Panc1 (cell line): ENCODE measurements around the gene SEBOX. TPM values are rescaled to one million over a fixed set of nuclear protein-coding genes. Genes with fewer than 3 reads are reported as not detected.

Experiments
- ATAC-seq: fragments of 200-7000 bp; cut with Tn5 transposase; 2 replicates; pipeline ENCODE4 v1.9.1; 2020; ENCODE audit warnings: mild to moderate bottlenecking, moderate library complexity
- BruUV-seq: library from RNA; stranded (reverse); fragments of 400-500 nt; replicated peaks from 2 replicates; lab custom pipeline; 2021; lab: Mats Ljungman, UMichigan
- CTCF ChIA-PET: fragments of 300-600 bp; sonication (Branson Sonifier 250); formaldehyde crosslinking; loops from one replicate; lab custom pipeline; 2022; ENCODE audit warnings: antibody characterized with exemption; lab: Charles Lee
- POLR2A ChIA-PET: fragments of 300-600 bp; sonication (Branson Sonifier 250); formaldehyde crosslinking; loops from one replicate; lab custom pipeline; 2022; ENCODE audit warnings: antibody characterized with exemption; lab: Charles Lee
- DNase-seq: peaks from one replicate; pipeline ENCODE4 v3.0.0-alpha.2; 2010; ENCODE audit warnings: low read depth, low spot score
- H3K27ac ChIP-seq: 2 replicates; pipeline ENCODE4 v1.5.1; 2011; ENCODE audit warnings: mild to moderate bottlenecking, low read length, inconsistent platforms
- H3K27me3 ChIP-seq: fragments of 200-500 bp; sonication (Bioruptor generic); 2 replicates; pipeline ENCODE4 v1.6.0; 2014; ENCODE audit warnings: low read length, inconsistent platforms; ENCODE audit not compliant: control insufficient read depth, insufficient read depth
- H3K36me3 ChIP-seq: fragments of 200-500 bp; sonication (Bioruptor generic); 2 replicates; pipeline ENCODE4 v1.5.1; 2014; ENCODE audit warnings: inconsistent platforms, mild to moderate bottlenecking, low read length, moderate library complexity; ENCODE audit not compliant: control insufficient read depth, insufficient read depth
- H3K4me1 ChIP-seq: 2 replicates; pipeline ENCODE4 v1.5.1; 2011; ENCODE audit warnings: inconsistent platforms, mild to moderate bottlenecking, low read length, moderate library complexity; ENCODE audit not compliant: control insufficient read depth, insufficient read depth
- H3K4me3 ChIP-seq, 2 experiments: 2 replicates each; pipeline ENCODE4 v1.5.1; 2011 to 2012; ENCODE audit warnings: low read depth in 2 of 2, low read length in 2 of 2, mild to moderate bottlenecking in 2 of 2, inconsistent platforms in 1 of 2, moderate library complexity in 1 of 2
- H3K9me3 ChIP-seq: fragments of 200-500 bp; sonication (Bioruptor generic); 2 replicates; pipeline ENCODE4 v1.5.1; 2014; ENCODE audit warnings: low read depth, mild to moderate bottlenecking, inconsistent platforms, low read length, moderate library complexity; ENCODE audit not compliant: control insufficient read depth, insufficient read depth
- POLR2AphosphoS5 ChIP-seq: IDR thresholded peaks from 2 replicates; pipeline ENCODE4 v1.6.1; 2012; ENCODE audit warnings: mild to moderate bottlenecking, low read depth, low read length, moderate library complexity
- SIN3A ChIP-seq: IDR thresholded peaks from 2 replicates; pipeline ENCODE4 v1.6.1; 2012; ENCODE audit warnings: low read depth, mild to moderate bottlenecking, low read length, moderate library complexity, borderline replicate concordance; ENCODE audit not compliant: insufficient read depth
- TCF7L2 ChIP-seq: IDR thresholded peaks from 2 replicates; pipeline ENCODE4 v1.6.1; 2011; ENCODE audit warnings: mild to moderate bottlenecking, low read depth, low read length, inconsistent platforms
- in situ Hi-C: cut with HindIII; loops from 2 replicates; pipeline ENCODE4 v1.10.0; 2016; ENCODE audit warnings: low sequenced_read_pairs, low pct_unique_long_range_greater_than_20kb
- intact Hi-C: fragments of 100-400 bp; cut with micrococcal nuclease; formaldehyde crosslinking; loops from one replicate; pipeline ENCODE4 v1.10.0; 2022; ENCODE audit not compliant: unreplicated experiment
- total RNA-seq: library from RNA; stranded (reverse); gene quantifications from one replicate; pipeline ENCODE4 v1.2.1, GENCODE V29; 2021; ENCODE audit not compliant: unreplicated experiment
- TF ChIP-seq, protein P1 (sequence below): fragments of 450-650 bp; IDR thresholded peaks from 2 replicates; pipeline ENCODE4 v1.5.1; 2017; ENCODE audit warnings: mild to moderate bottlenecking
- TF ChIP-seq, protein P2 (sequence below), 2 experiments: IDR thresholded peaks; 2 replicates each; pipeline ENCODE4 v1.6.1; 2011 to 2012; ENCODE audit warnings: low read depth in 2 of 2, control low read depth in 1 of 2, low read length in 1 of 2, mild to moderate bottlenecking in 1 of 2, moderate library complexity in 1 of 2; ENCODE audit not compliant: insufficient read depth in 1 of 2

SEBOX gene
- total RNA-seq, 1 experiment from 2014 or later = not detected

DNA sequence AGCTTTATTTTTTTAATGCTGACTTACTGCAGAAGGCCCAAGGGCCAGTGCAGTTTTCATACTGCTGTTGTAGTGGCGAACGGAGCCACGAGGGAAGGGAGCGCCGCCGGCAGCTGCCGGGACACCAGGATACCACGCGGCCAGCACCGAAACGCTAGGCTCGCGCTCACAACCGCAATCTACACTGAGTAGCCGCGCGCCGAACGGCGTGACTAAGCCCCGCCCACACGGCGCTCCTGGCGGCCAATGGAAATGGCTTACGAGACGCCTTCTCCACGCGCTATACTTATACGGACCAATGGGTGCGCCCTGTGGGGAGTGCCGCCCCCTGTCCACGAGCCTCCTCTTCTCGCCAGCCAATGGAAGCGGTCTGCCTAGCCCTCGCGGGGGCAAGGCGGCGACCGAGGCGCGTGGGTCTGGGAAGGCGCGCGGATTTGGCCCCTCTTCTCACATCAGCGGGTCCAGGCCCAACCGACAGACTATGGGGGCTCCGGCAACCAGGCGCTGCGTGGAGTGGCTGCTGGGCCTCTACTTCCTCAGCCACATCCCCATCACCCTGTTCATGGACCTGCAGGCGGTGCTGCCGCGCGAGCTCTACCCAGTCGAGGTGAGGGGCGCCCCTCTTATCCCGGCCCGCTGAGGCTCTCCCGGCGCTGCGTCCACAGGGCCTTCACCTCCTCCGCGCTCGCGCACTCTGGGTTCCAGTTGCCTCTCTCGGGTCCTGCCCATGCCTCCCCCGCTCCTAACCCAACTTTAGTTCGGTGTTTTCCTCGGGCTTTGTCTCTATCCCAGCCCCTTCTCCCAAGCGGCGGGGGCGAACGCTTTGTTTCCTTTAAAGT lies 46.0 kb downstream of the SEBOX start, which contains the start of gene TMEM97:
TSS of gene TMEM97 (plus strand) at position 442 of the 839 bp plus-strand sequence. CDS start at position 482, 40 bp downstream.
- intact Hi-C loops (no loop called here), in situ Hi-C loops (no loop called here)
- Histone ChIP-seq H3K9me3 (no peaks in the 10 kb centered on the region), H3K4me3 (peak within 1 kb of the TSS; percentile 79 to 95), H3K36me3 (no peaks in the 10 kb centered on the region), H3K27me3 (no peaks in the 10 kb centered on the region), H3K4me1 (peaks cover 23% of the 10 kb centered on the region), H3K27ac (peak within 1 kb of the TSS; percentile 95)
- TF ChIP-seq POLR2AphosphoS5 (peak; percentile 86), TCF7L2 (peak; percentile 37; the same call in 1 of the 2 replicates), SIN3A (peak; percentile 71; the same call in 1 of the 2 replicates)
- TF ChIP-seq, protein P1, sequence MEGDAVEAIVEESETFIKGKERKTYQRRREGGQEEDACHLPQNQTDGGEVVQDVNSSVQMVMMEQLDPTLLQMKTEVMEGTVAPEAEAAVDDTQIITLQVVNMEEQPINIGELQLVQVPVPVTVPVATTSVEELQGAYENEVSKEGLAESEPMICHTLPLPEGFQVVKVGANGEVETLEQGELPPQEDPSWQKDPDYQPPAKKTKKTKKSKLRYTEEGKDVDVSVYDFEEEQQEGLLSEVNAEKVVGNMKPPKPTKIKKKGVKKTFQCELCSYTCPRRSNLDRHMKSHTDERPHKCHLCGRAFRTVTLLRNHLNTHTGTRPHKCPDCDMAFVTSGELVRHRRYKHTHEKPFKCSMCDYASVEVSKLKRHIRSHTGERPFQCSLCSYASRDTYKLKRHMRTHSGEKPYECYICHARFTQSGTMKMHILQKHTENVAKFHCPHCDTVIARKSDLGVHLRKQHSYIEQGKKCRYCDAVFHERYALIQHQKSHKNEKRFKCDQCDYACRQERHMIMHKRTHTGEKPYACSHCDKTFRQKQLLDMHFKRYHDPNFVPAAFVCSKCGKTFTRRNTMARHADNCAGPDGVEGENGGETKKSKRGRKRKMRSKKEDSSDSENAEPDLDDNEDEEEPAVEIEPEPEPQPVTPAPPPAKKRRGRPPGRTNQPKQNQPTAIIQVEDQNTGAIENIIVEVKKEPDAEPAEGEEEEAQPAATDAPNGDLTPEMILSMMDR = no peak
- ATAC-seq (peak; percentile 99), DNase-seq (peak; percentile 65)
- POLR2A ChIA-PET = interaction anchor here (2.1 kb wide), 1 partner anchor 17 kb away, joined by 8 read pairs; the partner anchor contains the start of genes IFT20 and TNFAIP1
- no TSS peak for BruUV-seq
- CTCF ChIA-PET = interaction anchor here (0.6 kb wide), 1 partner anchor 29 kb away, joined by 3 read pairs; no protein-coding TSS in a partner anchor

DNA sequence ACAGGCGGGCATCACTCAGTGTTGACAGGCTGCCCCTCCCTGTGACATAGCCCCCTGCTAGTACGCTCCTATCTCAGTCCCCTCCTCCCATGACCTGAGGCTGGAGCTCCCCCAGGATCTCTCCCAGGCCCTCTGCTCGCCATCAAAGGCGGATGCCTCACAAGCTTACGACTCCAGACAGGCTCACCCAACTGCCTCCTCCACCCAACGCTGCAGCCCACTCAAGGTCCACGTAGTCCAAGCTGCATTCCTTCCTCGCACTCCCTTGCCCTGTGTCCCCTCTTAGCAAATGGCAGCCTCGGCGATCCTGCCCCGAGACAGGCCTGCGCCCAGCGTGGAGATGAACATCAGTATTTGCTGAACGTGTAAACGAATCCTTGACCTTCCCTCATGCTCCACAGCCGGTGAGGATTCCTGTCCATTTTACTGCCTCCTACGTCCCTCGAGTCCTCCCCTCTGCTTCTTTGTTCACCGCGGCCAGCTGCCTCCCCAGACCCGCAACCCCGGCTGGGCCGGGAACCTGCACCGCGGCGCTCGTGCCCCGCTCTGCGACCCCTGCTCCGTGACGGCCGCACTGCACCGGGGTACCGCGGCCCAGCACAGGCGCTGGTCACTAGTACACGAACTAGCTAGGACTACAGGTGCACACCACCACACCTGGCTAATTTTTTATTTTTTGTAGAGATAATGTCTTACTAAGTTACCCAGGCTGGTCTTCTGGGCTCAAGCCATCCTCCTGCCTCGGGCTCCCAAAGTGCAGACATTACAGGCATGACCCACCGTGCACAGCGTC lies 46.8 kb downstream of the SEBOX start:
- TF ChIP-seq, protein P1 = no peak
- no peak for TF ChIP-seq TCF7L2
- no peak for TF ChIP-seq SIN3A
- TF ChIP-seq, protein P2, sequence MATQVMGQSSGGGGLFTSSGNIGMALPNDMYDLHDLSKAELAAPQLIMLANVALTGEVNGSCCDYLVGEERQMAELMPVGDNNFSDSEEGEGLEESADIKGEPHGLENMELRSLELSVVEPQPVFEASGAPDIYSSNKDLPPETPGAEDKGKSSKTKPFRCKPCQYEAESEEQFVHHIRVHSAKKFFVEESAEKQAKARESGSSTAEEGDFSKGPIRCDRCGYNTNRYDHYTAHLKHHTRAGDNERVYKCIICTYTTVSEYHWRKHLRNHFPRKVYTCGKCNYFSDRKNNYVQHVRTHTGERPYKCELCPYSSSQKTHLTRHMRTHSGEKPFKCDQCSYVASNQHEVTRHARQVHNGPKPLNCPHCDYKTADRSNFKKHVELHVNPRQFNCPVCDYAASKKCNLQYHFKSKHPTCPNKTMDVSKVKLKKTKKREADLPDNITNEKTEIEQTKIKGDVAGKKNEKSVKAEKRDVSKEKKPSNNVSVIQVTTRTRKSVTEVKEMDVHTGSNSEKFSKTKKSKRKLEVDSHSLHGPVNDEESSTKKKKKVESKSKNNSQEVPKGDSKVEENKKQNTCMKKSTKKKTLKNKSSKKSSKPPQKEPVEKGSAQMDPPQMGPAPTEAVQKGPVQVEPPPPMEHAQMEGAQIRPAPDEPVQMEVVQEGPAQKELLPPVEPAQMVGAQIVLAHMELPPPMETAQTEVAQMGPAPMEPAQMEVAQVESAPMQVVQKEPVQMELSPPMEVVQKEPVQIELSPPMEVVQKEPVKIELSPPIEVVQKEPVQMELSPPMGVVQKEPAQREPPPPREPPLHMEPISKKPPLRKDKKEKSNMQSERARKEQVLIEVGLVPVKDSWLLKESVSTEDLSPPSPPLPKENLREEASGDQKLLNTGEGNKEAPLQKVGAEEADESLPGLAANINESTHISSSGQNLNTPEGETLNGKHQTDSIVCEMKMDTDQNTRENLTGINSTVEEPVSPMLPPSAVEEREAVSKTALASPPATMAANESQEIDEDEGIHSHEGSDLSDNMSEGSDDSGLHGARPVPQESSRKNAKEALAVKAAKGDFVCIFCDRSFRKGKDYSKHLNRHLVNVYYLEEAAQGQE (IDR thresholded peaks at IDR 0.05; ENCODE audit: insufficient read depth in 1 of 2, low read depth in 2 of 2, low read length in 1 of 2) = no peak
- no peak for TF ChIP-seq POLR2AphosphoS5
- peak overlapping the region; percentile 82 for H3K27ac ChIP-seq
- ChIA-PET CTCF (no interaction called here), POLR2A (interaction anchor here (2.1 kb wide), 1 partner anchor 17 kb away, joined by 8 read pairs; the partner anchor contains the start of genes IFT20 and TNFAIP1)
- peak overlapping the region; percentile 79 to 95 for H3K4me3 ChIP-seq
- in situ Hi-C loops (no loop called here), intact Hi-C loops (no loop called here)
- H3K4me1 ChIP-seq = peaks cover 23% of the 10 kb centered on the region
- no peaks in the 10 kb centered on the region for H3K36me3 ChIP-seq
- DNase-seq (no peak), ATAC-seq (peak; percentile 33)
- BruUV-seq = no TSS peak
- H3K9me3 ChIP-seq = no peaks in the 10 kb centered on the region
- H3K27me3 ChIP-seq = no peaks in the 10 kb centered on the region
